Body of pancreas (tissue), 4 donors: ENCODE data around the gene HYAL2.

Experiments used
- POLR2A ChIP-seq, 3 donors: fragments of 450-650 bp; IDR thresholded peaks; one replicate each; pipeline ENCODE4 v1.6.1; 2016; ENCODE audit warnings: antibody characterized with exemption in 3 of 3, mild to moderate bottlenecking in 2 of 3
- TF ChIP-seq, protein P1 (sequence below), 7 experiments: fragments of 450-650 bp in 4 of 7; fragments of 200-600 bp in 3 of 7; sonication (generic) in 3 of 7; IDR thresholded peaks; one replicate each; pipeline ENCODE4 v1.5.1; 2016 to 2019; ENCODE audit warnings: antibody characterized with exemption in 7 of 7

DNA sequence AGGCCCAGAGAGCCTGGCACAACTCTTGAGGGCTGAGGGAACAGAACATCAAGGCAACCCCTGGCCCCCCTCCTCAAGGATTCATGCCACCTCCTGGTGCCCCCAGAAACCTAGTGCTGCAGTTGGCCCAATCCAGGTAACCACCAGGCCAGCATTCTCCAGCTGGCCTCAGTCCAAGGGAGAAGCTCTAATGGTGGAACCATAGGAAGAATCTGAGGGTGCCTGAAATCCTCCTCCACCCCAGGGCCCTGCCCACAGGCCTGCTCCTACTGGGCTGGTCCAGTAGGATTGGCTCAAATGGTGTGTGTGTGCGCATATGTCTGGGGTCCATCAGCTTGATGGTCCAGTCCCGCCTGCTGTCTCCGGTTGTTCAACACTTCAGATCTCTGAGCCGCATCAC is 7.7 kb downstream of the HYAL2 start:
- TF ChIP-seq, protein P1, sequence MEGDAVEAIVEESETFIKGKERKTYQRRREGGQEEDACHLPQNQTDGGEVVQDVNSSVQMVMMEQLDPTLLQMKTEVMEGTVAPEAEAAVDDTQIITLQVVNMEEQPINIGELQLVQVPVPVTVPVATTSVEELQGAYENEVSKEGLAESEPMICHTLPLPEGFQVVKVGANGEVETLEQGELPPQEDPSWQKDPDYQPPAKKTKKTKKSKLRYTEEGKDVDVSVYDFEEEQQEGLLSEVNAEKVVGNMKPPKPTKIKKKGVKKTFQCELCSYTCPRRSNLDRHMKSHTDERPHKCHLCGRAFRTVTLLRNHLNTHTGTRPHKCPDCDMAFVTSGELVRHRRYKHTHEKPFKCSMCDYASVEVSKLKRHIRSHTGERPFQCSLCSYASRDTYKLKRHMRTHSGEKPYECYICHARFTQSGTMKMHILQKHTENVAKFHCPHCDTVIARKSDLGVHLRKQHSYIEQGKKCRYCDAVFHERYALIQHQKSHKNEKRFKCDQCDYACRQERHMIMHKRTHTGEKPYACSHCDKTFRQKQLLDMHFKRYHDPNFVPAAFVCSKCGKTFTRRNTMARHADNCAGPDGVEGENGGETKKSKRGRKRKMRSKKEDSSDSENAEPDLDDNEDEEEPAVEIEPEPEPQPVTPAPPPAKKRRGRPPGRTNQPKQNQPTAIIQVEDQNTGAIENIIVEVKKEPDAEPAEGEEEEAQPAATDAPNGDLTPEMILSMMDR (IDR thresholded peaks at IDR 0.05): no peak
- TF ChIP-seq POLR2A (IDR thresholded peaks at IDR 0.05): no peak
